OCI-LY7 (cell line): ENCODE data around the gene ADPRHL1. TPM values are rescaled to one million over a fixed set of nuclear protein-coding genes. Genes with fewer than 3 reads are reported as not detected.

Experiments used
- BruUV-seq: library from RNA; stranded (reverse); fragments of 400-500 nt; replicated peaks from 2 replicates; lab custom pipeline; 2021; lab: Mats Ljungman, UMichigan
- CTCF ChIA-PET: fragments of 300-600 bp; sonication (Branson Sonifier 250); formaldehyde crosslinking; loops from one replicate; lab custom pipeline; 2022; ENCODE audit warnings: antibody characterized with exemption; ENCODE audit not compliant: unreplicated experiment; lab: Charles Lee
- POLR2A ChIA-PET: fragments of 300-600 bp; sonication (Branson Sonifier 250); formaldehyde crosslinking; loops from one replicate; lab custom pipeline; 2022; ENCODE audit warnings: antibody characterized with exemption; lab: Charles Lee
- DNase-seq: peaks from one replicate; pipeline ENCODE4 v3.0.0-alpha.2; 2015; ENCODE audit warnings: low spot score
- H2AFZ ChIP-seq: fragments of 200-600 bp; sonication (generic), shearing (Covaris generic); 2 replicates; pipeline ENCODE4 v1.6.1; 2014; ENCODE audit warnings: mild to moderate bottlenecking, antibody characterized with exemption, low read length, moderate library complexity
- H3K27ac ChIP-seq: fragments of 200-600 bp; sonication (generic); 2 replicates; pipeline ENCODE4 v1.5.1; 2014; ENCODE audit warnings: mixed run types, low read depth, mild to moderate bottlenecking, moderate library complexity, low read length, inconsistent platforms; ENCODE audit not compliant: poor library complexity, severe bottlenecking
- H3K36me3 ChIP-seq: fragments of 200-600 bp; sonication (generic); 2 replicates; pipeline ENCODE4 v1.6.1; 2014; ENCODE audit warnings: mild to moderate bottlenecking, antibody characterized with exemption, low read length, moderate library complexity, mixed read lengths; ENCODE audit not compliant: insufficient read depth
- H3K4me1 ChIP-seq: fragments of 200-600 bp; sonication (generic); 2 replicates; pipeline ENCODE4 v1.5.1; 2014; ENCODE audit warnings: mild to moderate bottlenecking, low read length; ENCODE audit not compliant: insufficient read depth, poor library complexity, severe bottlenecking
- H3K4me2 ChIP-seq: fragments of 200-600 bp; sonication (generic); 2 replicates; pipeline ENCODE4 v1.6.1; 2014; ENCODE audit warnings: mild to moderate bottlenecking, low read length
- H3K4me3 ChIP-seq: fragments of 200-600 bp; sonication (generic); 2 replicates; pipeline ENCODE4 v1.5.1; 2014; ENCODE audit warnings: mild to moderate bottlenecking, low read depth, low read length; ENCODE audit not compliant: poor library complexity, severe bottlenecking
- H3K79me2 ChIP-seq: fragments of 200-600 bp; sonication (generic); 2 replicates; pipeline ENCODE4 v1.6.1; 2016; ENCODE audit warnings: low read depth, mild to moderate bottlenecking, low read length, moderate library complexity, mixed read lengths; ENCODE audit not compliant: insufficient read depth
- H3K9me2 ChIP-seq: fragments of 200-600 bp; sonication (generic); 2 replicates; pipeline ENCODE4 v1.6.1; 2016; ENCODE audit warnings: mild to moderate bottlenecking, low read length, mixed read lengths; ENCODE audit not compliant: insufficient read depth
- H3K9me3 ChIP-seq: fragments of 200-600 bp; sonication (generic); 2 replicates; pipeline ENCODE4 v1.6.1; 2014; ENCODE audit warnings: mild to moderate bottlenecking, mixed run types, low read length, mixed read lengths
- H4K20me1 ChIP-seq: fragments of 200-600 bp; sonication (generic); 2 replicates; pipeline ENCODE4 v1.6.1; 2014; ENCODE audit warnings: mild to moderate bottlenecking, antibody characterized with exemption, low read length, moderate library complexity, mixed read lengths; ENCODE audit not compliant: insufficient read depth
- EZH2phosphoT487 ChIP-seq: fragments of 200-600 bp; sonication (generic); IDR thresholded peaks from 2 replicates; pipeline ENCODE4 v1.6.1; 2018; ENCODE audit warnings: low read depth, borderline replicate concordance, mild to moderate bottlenecking, mixed run types, antibody characterized with exemption, low read length, moderate library complexity, mixed read lengths
- intact Hi-C: fragments of 100-400 bp; cut with micrococcal nuclease; formaldehyde crosslinking; loops from one replicate; pipeline ENCODE4 v1.10.0; 2022; ENCODE audit not compliant: unreplicated experiment
- total RNA-seq, 2 experiments: library from RNA; depleted of rRNA in 1 of 2; stranded (reverse); fragments of >200 nt in 1 of 2; shearing (Covaris generic) in 1 of 2; gene quantifications; 2 replicates each; pipeline ENCODE4 v1.2.3, GENCODE V29; 2014 to 2022
- TF ChIP-seq, protein P1 (sequence below): fragments of 200-600 bp; sonication (generic); conservative IDR thresholded peaks from 2 replicates; pipeline ENCODE4 v1.5.1; 2014; ENCODE audit warnings: mild to moderate bottlenecking, antibody characterized with exemption, low read length, moderate library complexity, mixed read lengths

ADPRHL1 gene
- total RNA-seq, 2 experiments from 2014 or later, result 2.5 to 6.2 TPM

GRCh38 chr13:113418722-113419049 lies 34.6 kb downstream of the ADPRHL1 start:
- Histone ChIP-seq H3K27ac (no peak overlapping the region), H3K9me2 (no peaks in the 10 kb centered on the region), H3K4me1 (peaks cover 4% of the 10 kb centered on the region), H4K20me1 (no peaks in the 10 kb centered on the region), H2AFZ (no peak overlapping the region), H3K36me3 (no peaks in the 10 kb centered on the region), H3K9me3 (no peaks in the 10 kb centered on the region), H3K79me2 (no peaks in the 10 kb centered on the region), H3K4me3 (no peak overlapping the region), H3K4me2 (no peak overlapping the region)
- DNase-seq, result no peak
- CTCF ChIA-PET, result no interaction called here
- TF ChIP-seq, protein P1, sequence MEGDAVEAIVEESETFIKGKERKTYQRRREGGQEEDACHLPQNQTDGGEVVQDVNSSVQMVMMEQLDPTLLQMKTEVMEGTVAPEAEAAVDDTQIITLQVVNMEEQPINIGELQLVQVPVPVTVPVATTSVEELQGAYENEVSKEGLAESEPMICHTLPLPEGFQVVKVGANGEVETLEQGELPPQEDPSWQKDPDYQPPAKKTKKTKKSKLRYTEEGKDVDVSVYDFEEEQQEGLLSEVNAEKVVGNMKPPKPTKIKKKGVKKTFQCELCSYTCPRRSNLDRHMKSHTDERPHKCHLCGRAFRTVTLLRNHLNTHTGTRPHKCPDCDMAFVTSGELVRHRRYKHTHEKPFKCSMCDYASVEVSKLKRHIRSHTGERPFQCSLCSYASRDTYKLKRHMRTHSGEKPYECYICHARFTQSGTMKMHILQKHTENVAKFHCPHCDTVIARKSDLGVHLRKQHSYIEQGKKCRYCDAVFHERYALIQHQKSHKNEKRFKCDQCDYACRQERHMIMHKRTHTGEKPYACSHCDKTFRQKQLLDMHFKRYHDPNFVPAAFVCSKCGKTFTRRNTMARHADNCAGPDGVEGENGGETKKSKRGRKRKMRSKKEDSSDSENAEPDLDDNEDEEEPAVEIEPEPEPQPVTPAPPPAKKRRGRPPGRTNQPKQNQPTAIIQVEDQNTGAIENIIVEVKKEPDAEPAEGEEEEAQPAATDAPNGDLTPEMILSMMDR, result no peak
- no peak for TF ChIP-seq EZH2phosphoT487
- POLR2A ChIA-PET, result no interaction called here
- intact Hi-C loops, result no loop called here
- BruUV-seq, result no TSS peak

- Histone ChIP-seq H3K4me1 (peaks cover 4% of the 10 kb centered on the region), H3K36me3 (no peaks in the 10 kb centered on the region), H3K9me2 (no peaks in the 10 kb centered on the region), H3K9me3 (no peaks in the 10 kb centered on the region), H4K20me1 (no peaks in the 10 kb centered on the region), H2AFZ (no peak overlapping the region), H3K4me3 (no peak overlapping the region), H3K79me2 (no peaks in the 10 kb centered on the region), H3K27ac (no peak overlapping the region), H3K4me2 (no peak overlapping the region)
- no peak for DNase-seq
- POLR2A ChIA-PET, result no interaction called here
- intact Hi-C loops, result no loop called here
- TF ChIP-seq EZH2phosphoT487, result no peak
- TF ChIP-seq, protein P1, result no peak
- BruUV-seq, result no TSS peak
- CTCF ChIA-PET, result no interaction called here
Measured at GRCh38 chr13:113417836-113418721, 35.2 kb downstream of the ADPRHL1 start.

DNA sequence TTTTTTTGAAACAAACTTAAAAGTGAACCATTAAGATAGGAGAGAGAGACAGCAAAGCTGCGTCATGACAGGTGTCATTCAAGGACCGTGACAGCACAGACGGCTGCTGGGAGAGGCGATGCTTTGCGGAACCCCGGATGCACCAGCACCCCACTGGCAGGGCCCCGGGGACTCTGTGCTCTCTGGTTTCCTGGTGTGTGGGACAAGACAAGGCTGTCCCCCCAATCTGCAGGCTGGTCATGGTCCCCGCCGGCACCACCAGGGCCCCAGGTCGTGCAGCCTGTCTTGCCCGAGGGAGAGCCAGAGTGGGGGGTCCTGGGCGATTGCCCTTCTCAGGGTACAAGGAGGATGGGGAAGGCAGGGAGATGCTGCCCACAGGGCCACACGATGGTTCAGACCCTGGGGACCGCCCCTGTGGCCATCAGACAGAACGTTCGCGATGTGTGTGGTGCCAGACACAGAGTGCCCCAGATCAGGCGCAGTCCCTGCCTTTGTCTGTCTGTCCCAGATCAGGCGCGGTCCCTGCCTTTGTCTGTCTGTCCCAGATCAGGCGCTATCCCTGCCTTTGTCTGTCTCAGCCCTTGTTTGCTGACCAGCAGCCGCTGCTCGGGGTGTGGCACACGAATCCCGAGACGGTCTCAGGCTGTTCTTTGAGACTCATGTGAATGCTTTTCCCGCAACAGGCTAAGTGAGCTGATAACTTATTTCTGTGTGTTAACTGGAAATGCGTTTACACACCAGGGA lies 36.1 kb downstream of the ADPRHL1 start:
- CTCF ChIA-PET, result no interaction called here
- BruUV-seq, result no TSS peak
- intact Hi-C loops, result no loop called here

More for the DNA sequence above, 36.1 kb downstream of the ADPRHL1 start:
- no peak overlapping the region for H3K27ac ChIP-seq
- DNase-seq, result no peak
- no peaks in the 10 kb centered on the region for H3K9me3 ChIP-seq
- H2AFZ ChIP-seq, result no peak overlapping the region
- H3K36me3 ChIP-seq, result no peaks in the 10 kb centered on the region
- no peaks in the 10 kb centered on the region for H3K9me2 ChIP-seq
- no peak overlapping the region for H3K4me3 ChIP-seq
- H3K4me2 ChIP-seq, result no peak overlapping the region
- no peaks in the 10 kb centered on the region for H3K79me2 ChIP-seq
- TF ChIP-seq, protein P1, result no peak
- TF ChIP-seq EZH2phosphoT487, result no peak
- POLR2A ChIA-PET, result no interaction called here
- H4K20me1 ChIP-seq, result no peaks in the 10 kb centered on the region
- H3K4me1 ChIP-seq, result peaks cover 4% of the 10 kb centered on the region
